NCI-H2171 (cell line): ENCODE data around the gene THAP5.

Experiments used
- DNase-seq: peaks from one replicate; lab custom pipeline; 2025; lab: John Stamatoyannopoulos, UW

The THAP5 gene

GRCh38 chr7:108569381-108570145 lies at the start of gene THAP5, which contains the start of gene DNAJB9:
Gene THAP5 (minus strand): TSS chr7:108569706. CDS start chr7:108569569, 137 bp downstream.
Gene DNAJB9 (plus strand): TSS chr7:108569874. CDS start chr7:108571727, 1,853 bp downstream.
- peak; percentile 99 for DNase-seq

- DNase-seq: no peak
These were observed 48.5 kb upstream of the THAP5 start for GRCh38 chr7:108618056-108618455.

GRCh38 chr7:108614896-108615295 lies 45.4 kb upstream of the THAP5 start:
- no peak for DNase-seq

- no peak for DNase-seq
These were observed 44.5 kb upstream of the THAP5 start for GRCh38 chr7:108613949-108614381.

- DNase-seq: peak; percentile 14
These were observed 43.8 kb upstream of the THAP5 start for GRCh38 chr7:108613147-108613948.

- no peak for DNase-seq
These were observed 41.8 kb upstream of the THAP5 start for GRCh38 chr7:108611268-108611667.

- DNase-seq: no peak
These were observed 40.1 kb upstream of the THAP5 start for GRCh38 chr7:108609643-108610042.

- DNase-seq: no peak
These were observed 36.2 kb upstream of the THAP5 start for GRCh38 chr7:108605559-108606201.

- DNase-seq: peak; percentile 61
These were observed 35.0 kb upstream of the THAP5 start for GRCh38 chr7:108604307-108605077.

- peak; percentile 34 for DNase-seq
These were observed 34.3 kb upstream of the THAP5 start for GRCh38 chr7:108603656-108604306.

GRCh38 chr7:108600399-108600798 lies 30.9 kb upstream of the THAP5 start:
- DNase-seq: no peak

GRCh38 chr7:108598914-108599580 lies 29.5 kb upstream of the THAP5 start:
- peak; percentile 61 for DNase-seq

- peak; percentile 69 for DNase-seq
These were observed 28.6 kb upstream of the THAP5 start for GRCh38 chr7:108598153-108598552.

- DNase-seq: no peak
These were observed 27.1 kb upstream of the THAP5 start for GRCh38 chr7:108596560-108596959.

- DNase-seq: peak; percentile 78
These were observed 23.2 kb upstream of the THAP5 start for GRCh38 chr7:108592646-108593201.

- DNase-seq: no peak
These were observed 21.1 kb upstream of the THAP5 start for GRCh38 chr7:108590606-108591005.

- DNase-seq: no peak
These were observed 20.4 kb upstream of the THAP5 start for GRCh38 chr7:108589874-108590273.

GRCh38 chr7:108589199-108589598 lies 19.7 kb upstream of the THAP5 start:
- no peak for DNase-seq

GRCh38 chr7:108586274-108586710 lies 16.8 kb upstream of the THAP5 start:
- no peak for DNase-seq

- no peak for DNase-seq
These were observed 16.3 kb upstream of the THAP5 start for GRCh38 chr7:108585843-108586242.
